ENCODE data around the gene CYTH3.
A peak's percentile ranks its signal among the peaks of the same experiment; 100 is the strongest.

Gene CYTH3

DNA sequence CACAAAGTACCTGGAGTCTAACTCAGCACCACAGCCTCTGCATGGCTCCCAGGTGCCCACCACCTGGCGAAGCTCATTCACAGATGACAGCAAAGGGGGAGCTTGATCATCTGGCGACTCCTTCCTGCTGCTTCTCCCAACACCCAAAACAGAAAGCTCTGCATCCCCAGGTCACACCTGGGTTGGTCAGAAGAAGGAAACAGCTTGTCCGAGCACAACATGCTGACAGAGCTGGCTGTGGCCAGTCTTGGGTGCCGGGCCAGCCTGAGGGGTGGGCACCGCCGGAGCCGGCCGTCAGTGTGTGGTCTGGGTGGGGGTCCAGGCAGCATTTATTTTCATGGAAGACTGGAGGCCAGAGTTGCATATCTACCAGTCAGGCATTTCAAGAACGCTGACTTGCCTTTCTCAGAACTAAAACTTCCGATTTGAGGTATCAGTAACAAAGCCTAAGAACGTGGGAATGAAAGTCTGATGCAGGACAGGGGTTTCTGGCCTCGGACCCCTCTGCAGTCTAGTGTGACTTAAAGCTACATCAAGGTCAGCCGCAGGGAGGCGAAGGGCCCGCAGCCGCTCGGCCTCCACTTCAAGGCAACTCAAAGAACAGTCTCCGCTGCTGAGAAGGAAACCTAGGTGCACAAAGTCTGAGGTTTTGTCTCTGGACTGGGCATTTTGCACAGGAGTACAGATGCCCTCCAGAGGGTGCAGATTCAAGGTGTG is 109.6 kb downstream of the CYTH3 start:
- Histone ChIP-seq H3K4me3 (ENCODE audit: low read depth, low read length) (no peak overlapping the region), H3K27ac (no peak overlapping the region), H3K36me3 (replicated peaks) (peaks cover 32% of the 10 kb centered on the region), H3K27me3 (replicated peaks) (no peaks in the 10 kb centered on the region)
- DNase-seq: no peak
- TF ChIP-seq, protein P1, sequence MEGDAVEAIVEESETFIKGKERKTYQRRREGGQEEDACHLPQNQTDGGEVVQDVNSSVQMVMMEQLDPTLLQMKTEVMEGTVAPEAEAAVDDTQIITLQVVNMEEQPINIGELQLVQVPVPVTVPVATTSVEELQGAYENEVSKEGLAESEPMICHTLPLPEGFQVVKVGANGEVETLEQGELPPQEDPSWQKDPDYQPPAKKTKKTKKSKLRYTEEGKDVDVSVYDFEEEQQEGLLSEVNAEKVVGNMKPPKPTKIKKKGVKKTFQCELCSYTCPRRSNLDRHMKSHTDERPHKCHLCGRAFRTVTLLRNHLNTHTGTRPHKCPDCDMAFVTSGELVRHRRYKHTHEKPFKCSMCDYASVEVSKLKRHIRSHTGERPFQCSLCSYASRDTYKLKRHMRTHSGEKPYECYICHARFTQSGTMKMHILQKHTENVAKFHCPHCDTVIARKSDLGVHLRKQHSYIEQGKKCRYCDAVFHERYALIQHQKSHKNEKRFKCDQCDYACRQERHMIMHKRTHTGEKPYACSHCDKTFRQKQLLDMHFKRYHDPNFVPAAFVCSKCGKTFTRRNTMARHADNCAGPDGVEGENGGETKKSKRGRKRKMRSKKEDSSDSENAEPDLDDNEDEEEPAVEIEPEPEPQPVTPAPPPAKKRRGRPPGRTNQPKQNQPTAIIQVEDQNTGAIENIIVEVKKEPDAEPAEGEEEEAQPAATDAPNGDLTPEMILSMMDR (IDR thresholded peaks at IDR 0.05; ENCODE audit: low read depth, low read length, missing control alignments): no peak
- in situ Hi-C loops (cut with HindIII; ENCODE audit: low pct_ligation_motif_present, low sequenced_read_pairs): no loop called here

DNA sequence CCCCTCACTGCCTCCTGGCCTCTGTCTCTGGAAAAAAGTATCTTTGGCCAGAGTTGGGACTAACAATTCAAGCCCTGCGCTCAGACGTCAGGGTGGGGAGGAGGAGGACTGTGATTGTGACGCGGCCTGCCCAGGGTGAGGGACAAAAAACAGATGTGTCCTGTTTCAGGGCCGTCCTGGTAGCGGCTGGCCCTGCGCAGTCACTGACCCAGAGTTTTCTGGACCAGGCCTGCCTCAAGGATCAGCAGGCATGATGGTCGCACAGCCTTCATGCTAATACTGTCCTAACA is 110.1 kb downstream of the CYTH3 start:
- in situ Hi-C loops (cut with HindIII; ENCODE audit: low pct_ligation_motif_present, low sequenced_read_pairs): no loop called here
- H3K4me3 ChIP-seq (ENCODE audit: low read depth, low read length): no peak overlapping the region
- H3K27me3 ChIP-seq (replicated peaks): no peaks in the 10 kb centered on the region
- DNase-seq: no peak
- peaks cover 36% of the 10 kb centered on the region for H3K36me3 ChIP-seq (replicated peaks)
- no peak overlapping the region for H3K27ac ChIP-seq
- TF ChIP-seq, protein P1 (IDR thresholded peaks at IDR 0.05; ENCODE audit: low read depth, low read length, missing control alignments): no peak

DNA sequence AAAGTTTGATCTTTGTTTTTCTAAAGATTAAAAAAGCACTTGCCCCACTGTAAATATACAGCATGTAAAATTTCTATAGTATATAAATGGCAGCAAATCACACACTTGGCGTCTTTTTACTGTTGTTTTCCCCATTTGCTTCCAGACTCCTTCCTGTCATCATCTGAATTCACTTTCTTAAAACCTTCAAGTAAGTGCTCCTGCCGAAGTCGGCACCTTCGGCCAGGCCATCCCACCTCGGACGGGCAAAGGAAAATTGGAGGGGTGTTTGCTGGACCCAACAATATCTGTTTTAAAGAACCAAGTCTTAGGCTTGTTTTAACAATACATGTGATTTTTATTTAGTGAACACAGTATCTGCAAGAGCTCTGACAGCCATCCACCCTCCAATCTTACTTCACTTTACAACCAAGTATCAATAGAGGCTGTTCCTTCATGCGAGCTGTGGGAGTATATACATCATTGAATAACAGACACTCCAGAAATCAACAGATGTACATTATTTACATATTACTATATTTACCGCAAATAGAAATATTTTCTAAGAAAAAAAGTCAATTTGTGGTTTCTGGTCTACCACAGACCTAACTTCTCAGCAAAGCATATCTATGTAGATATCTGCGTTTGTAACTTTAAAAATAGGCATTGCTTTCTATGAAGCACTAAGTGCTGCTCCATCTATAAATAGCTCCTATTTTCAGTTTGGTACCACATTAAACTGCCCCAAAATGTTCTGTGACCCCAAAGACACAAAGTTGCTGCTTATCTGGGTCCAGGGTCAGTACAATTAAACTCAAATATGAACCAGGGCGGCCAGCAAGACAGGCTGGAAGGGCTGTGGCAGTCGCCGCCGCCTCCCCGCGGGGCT is 110.7 kb downstream of the CYTH3 start:
- TF ChIP-seq, protein P1 (IDR thresholded peaks at IDR 0.05; ENCODE audit: low read depth, low read length, missing control alignments): no peak
- Histone ChIP-seq H3K27me3 (replicated peaks) (no peaks in the 10 kb centered on the region), H3K36me3 (replicated peaks) (peaks cover 40% of the 10 kb centered on the region), H3K27ac (no peak overlapping the region), H3K4me3 (ENCODE audit: low read depth, low read length) (no peak overlapping the region)
- in situ Hi-C loops (cut with HindIII; ENCODE audit: low pct_ligation_motif_present, low sequenced_read_pairs): no loop called here
- no peak for DNase-seq

DNA sequence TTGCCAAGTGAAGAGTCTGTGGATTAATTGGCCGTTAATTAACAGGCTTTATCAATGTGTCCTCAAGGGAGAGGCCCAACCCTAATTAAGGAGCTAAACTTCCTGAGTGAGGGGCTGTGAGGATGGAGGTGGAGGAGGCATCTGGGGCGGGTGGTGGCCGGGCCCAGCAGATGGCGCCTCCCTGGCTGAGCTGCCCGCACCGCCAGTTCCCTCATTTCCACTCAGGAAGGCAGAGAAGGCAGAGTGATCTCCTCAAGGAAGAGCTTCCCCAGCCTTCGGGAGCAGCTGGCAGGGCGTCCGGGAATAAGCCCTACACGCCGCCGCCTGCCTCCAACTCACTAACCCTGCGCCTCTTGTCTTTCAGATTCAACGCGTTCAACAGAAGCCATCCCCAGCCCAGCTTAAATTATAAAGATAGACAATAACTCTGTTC is 112.2 kb downstream of the CYTH3 start:
- DNase-seq: peak; percentile 39
- no peak overlapping the region for H3K27ac ChIP-seq
- in situ Hi-C loops (cut with HindIII; ENCODE audit: low pct_ligation_motif_present, low sequenced_read_pairs): no loop called here
- peaks cover 54% of the 10 kb centered on the region for H3K36me3 ChIP-seq (replicated peaks)
- TF ChIP-seq, protein P1 (IDR thresholded peaks at IDR 0.05; ENCODE audit: low read depth, low read length, missing control alignments): peak; percentile 94
- no peaks in the 10 kb centered on the region for H3K27me3 ChIP-seq (replicated peaks)
- H3K4me3 ChIP-seq (ENCODE audit: low read depth, low read length): no peak overlapping the region

DNA sequence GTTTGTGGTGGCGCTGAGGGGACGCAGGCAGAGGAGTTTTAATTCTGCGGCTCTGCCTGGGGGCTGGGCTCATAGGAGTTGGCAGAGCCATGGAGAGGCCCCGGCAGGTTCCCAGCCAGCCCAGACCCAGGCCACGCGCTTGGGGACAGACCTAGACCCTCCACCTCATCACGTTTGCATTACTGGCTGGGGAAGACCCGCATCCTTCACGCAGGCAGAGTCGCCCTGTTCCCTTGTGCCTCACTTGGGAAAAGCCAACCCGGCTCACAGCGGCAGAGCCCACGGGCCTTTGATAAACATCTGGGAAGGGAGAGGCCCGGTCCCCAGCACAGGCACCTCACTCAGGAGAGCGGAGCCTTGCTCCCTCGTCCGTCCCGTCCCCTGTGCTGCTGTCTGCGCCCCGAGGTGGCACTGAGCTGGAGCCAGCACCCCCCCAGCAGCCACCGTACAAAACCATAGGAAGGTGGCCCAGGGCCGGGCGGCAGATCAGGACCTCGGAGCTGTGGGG is 112.8 kb downstream of the CYTH3 start:
- no peak overlapping the region for H3K27ac ChIP-seq
- peaks cover 56% of the 10 kb centered on the region for H3K36me3 ChIP-seq (replicated peaks)
- TF ChIP-seq, protein P1 (IDR thresholded peaks at IDR 0.05; ENCODE audit: low read depth, low read length, missing control alignments): no peak
- H3K27me3 ChIP-seq (replicated peaks): no peaks in the 10 kb centered on the region
- in situ Hi-C loops (cut with HindIII; ENCODE audit: low pct_ligation_motif_present, low sequenced_read_pairs): no loop called here
- no peak overlapping the region for H3K4me3 ChIP-seq (ENCODE audit: low read depth, low read length)
- no peak for DNase-seq

All from brain microvascular endothelial cell (primary cell).